ENCODE results near the gene MYO5C.

Gene MYO5C

GRCh38 chr15:52208306-52208946 lies 87.2 kb downstream of the MYO5C start:
- H3K4me1 ChIP-seq, result peaks cover 4% of the 10 kb centered on the region; the same call in 1 of the 2 replicates
- H3K36me3 ChIP-seq, result no peaks in the 10 kb centered on the region
- H3K9me3 ChIP-seq, result no peaks in the 10 kb centered on the region
- H3K27me3 ChIP-seq, result no peaks in the 10 kb centered on the region
- TF ChIP-seq CTCF (IDR thresholded peaks at IDR 0.05; ENCODE audit: low read depth, low read length), result peak; percentile 98
- peak; percentile 78 for DNase-seq
- H3K4me3 ChIP-seq (ENCODE audit: low read depth, low read length), result no peak overlapping the region

- no peak overlapping the region for H3K4me3 ChIP-seq (ENCODE audit: low read depth, low read length)
- H3K4me1 ChIP-seq, result peaks cover 4% of the 10 kb centered on the region; the same call in 1 of the 2 replicates
- H3K9me3 ChIP-seq, result no peaks in the 10 kb centered on the region
- no peaks in the 10 kb centered on the region for H3K36me3 ChIP-seq
- no peak for TF ChIP-seq CTCF (IDR thresholded peaks at IDR 0.05; ENCODE audit: low read depth, low read length)
- no peaks in the 10 kb centered on the region for H3K27me3 ChIP-seq
- no peak for DNase-seq
Measured at GRCh38 chr15:52207191-52207590, 88.4 kb downstream of the MYO5C start.

GRCh38 chr15:52206446-52206845 lies 89.2 kb downstream of the MYO5C start:
- H3K4me3 ChIP-seq (ENCODE audit: low read depth, low read length), result no peak overlapping the region
- no peak for DNase-seq
- no peaks in the 10 kb centered on the region for H3K27me3 ChIP-seq
- H3K9me3 ChIP-seq, result no peaks in the 10 kb centered on the region
- H3K4me1 ChIP-seq, result peaks cover 4% of the 10 kb centered on the region; the same call in 1 of the 2 replicates
- no peaks in the 10 kb centered on the region for H3K36me3 ChIP-seq
- no peak for TF ChIP-seq CTCF (IDR thresholded peaks at IDR 0.05; ENCODE audit: low read depth, low read length)

- H3K27me3 ChIP-seq, result no peaks in the 10 kb centered on the region
- no peaks in the 10 kb centered on the region for H3K36me3 ChIP-seq
Measured at GRCh38 chr15:52204657-52205056, 90.9 kb downstream of the MYO5C start.

GRCh38 chr15:52200831-52201365 lies 94.7 kb downstream of the MYO5C start:
- Histone ChIP-seq H3K27me3 (no peaks in the 10 kb centered on the region), H3K36me3 (no peaks in the 10 kb centered on the region), H3K4me3 (ENCODE audit: low read depth, low read length) (no peak overlapping the region), H3K9me3 (no peaks in the 10 kb centered on the region), H3K4me1 (no peaks in the 10 kb centered on the region)
- no peak for TF ChIP-seq CTCF (IDR thresholded peaks at IDR 0.05; ENCODE audit: low read depth, low read length)
- DNase-seq, result no peak

More at GRCh38 chr15:52204657-52205056, 90.9 kb downstream of the MYO5C start:
- Histone ChIP-seq H3K9me3 (no peaks in the 10 kb centered on the region), H3K4me3 (ENCODE audit: low read depth, low read length) (no peak overlapping the region), H3K4me1 (peaks cover 4% of the 10 kb centered on the region; the same call in 1 of the 2 replicates)
- DNase-seq, result no peak
- TF ChIP-seq CTCF (IDR thresholded peaks at IDR 0.05; ENCODE audit: low read depth, low read length), result no peak

GRCh38 chr15:52199271-52199670 lies 96.3 kb downstream of the MYO5C start:
- no peak for TF ChIP-seq CTCF (IDR thresholded peaks at IDR 0.05; ENCODE audit: low read depth, low read length)
- Histone ChIP-seq H3K4me1 (no peaks in the 10 kb centered on the region), H3K9me3 (no peaks in the 10 kb centered on the region), H3K4me3 (ENCODE audit: low read depth, low read length) (no peak overlapping the region), H3K27me3 (peaks cover 3% of the 10 kb centered on the region), H3K36me3 (no peaks in the 10 kb centered on the region)
- DNase-seq, result no peak

Measured in BE2C (cell line).